Cardiac muscle cell (in vitro differentiated cells and primary cell): ENCODE data around the gene COL8A1. TPM values are rescaled to one million over a fixed set of nuclear protein-coding genes. Genes with fewer than 3 reads are reported as not detected.

Source experiments
- DNase-seq, 2 donors: peaks; one replicate each; pipeline versions ENCODE4 v3.0.0 to v3.0.0-alpha.2; 2010 to 2017; ENCODE audit warnings: low read depth in 1 of 2, low spot score in 1 of 2
- H3K27ac ChIP-seq: fragments of 200-600 bp; sonication (generic); 2 replicates; pipeline ENCODE4 v1.5.1; 2016
- H3K27me3 ChIP-seq: fragments of 200-600 bp; sonication (generic); 2 replicates; pipeline ENCODE4 v1.6.0; 2016; ENCODE audit warnings: control low read depth
- H3K36me3 ChIP-seq: fragments of 200-600 bp; sonication (generic); 2 replicates; pipeline ENCODE4 v1.5.1; 2016; ENCODE audit warnings: control low read depth
- H3K4me1 ChIP-seq: fragments of 200-600 bp; sonication (generic); 2 replicates; pipeline ENCODE4 v1.8.1; 2017; ENCODE audit warnings: low read depth, mild to moderate bottlenecking, mixed run types
- H3K4me3 ChIP-seq: fragments of 200-600 bp; sonication (generic); 2 replicates; pipeline ENCODE4 v1.5.1; 2016; ENCODE audit warnings: mild to moderate bottlenecking
- H3K9me3 ChIP-seq: fragments of 200-600 bp; sonication (generic); 2 replicates; pipeline ENCODE4 v1.5.1; 2017; ENCODE audit warnings: low read depth, mild to moderate bottlenecking, control low read depth
- CTCF ChIP-seq: IDR thresholded peaks from 2 replicates; pipeline ENCODE4 v1.5.1; 2012; ENCODE audit warnings: low read depth, mild to moderate bottlenecking, low read length
- polyA plus RNA-seq: library from polyadenylated mRNA; unstranded; fragments of >200 nt; fragmentation: Nextera tagmentation; extraction: Ambion mirVana; gene quantifications from 2 replicates; pipeline ENCODE4 v1.2.1, GENCODE V29; 2016
- total RNA-seq: library from RNA; depleted of rRNA; stranded (reverse); fragments of >200 nt; gene quantifications from 2 replicates; pipeline ENCODE4 v1.2.3, GENCODE V29; 2016

COL8A1 gene
- total and polyA plus RNA-seq, 2 experiments from 2014 or later, result 1.5 to 5.1 TPM

DNA sequence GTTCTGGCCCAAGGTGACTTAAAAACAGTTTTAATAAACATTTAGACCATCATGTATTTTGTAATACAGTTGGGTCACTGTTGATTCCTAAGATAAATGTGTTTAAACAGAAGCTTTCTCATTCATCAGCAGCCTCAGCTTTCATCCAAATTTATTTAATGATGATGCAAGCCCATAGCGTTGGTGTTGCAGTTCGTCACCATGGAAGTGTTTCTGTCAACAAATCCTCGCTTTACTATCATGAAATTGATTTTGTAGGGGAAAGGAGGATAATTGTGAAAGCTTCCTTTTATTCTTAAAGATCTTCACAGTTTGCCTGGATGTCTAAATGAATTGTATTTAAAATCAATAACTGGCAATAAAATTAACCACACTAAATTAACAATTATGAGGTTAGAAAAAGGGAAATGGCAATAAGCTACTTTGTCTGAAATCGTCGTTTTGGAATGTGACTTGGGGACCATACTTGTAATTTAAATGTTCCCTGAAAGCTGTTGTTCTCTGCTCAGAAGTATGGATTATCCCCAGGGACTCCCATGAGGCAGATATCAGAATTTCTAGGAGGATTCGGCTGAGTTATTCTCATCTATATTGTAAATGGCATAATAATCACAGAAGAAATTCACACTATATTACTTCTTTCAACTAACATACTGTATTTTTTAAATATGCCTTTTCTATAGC lies 208.2 kb downstream of the COL8A1 start:
- H3K4me1 ChIP-seq, result no peaks in the 10 kb centered on the region
- no peak overlapping the region for H3K27ac ChIP-seq
- no peak for TF ChIP-seq CTCF
- no peaks in the 10 kb centered on the region for H3K36me3 ChIP-seq
- no peaks in the 10 kb centered on the region for H3K9me3 ChIP-seq
- H3K27me3 ChIP-seq, result no peaks in the 10 kb centered on the region
- peak in 1 of 2 donors; percentile 90 for DNase-seq
- H3K4me3 ChIP-seq, result no peak overlapping the region

DNA sequence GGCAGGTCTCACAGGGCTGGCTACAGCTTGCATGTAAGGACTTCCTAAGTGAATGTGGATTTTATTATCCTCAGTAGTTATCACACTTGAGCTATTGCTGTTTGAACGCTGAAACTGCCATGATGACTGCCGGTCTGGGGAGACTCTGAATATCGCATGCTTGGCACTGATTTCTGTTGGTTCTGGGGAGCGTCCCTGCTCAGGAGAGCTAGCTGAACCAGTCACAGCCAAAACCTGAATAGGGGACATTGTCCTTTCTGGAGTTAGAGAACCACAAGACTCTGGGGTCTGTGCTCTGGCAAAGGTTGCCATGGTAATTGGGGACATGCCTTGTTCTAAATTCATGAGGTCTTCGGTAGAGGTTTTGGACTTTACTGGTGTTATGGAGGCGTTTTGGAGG lies 210.0 kb downstream of the COL8A1 start:
- Histone ChIP-seq H3K4me3 (no peak overlapping the region), H3K9me3 (no peaks in the 10 kb centered on the region), H3K27ac (no peak overlapping the region), H3K36me3 (no peaks in the 10 kb centered on the region), H3K27me3 (no peaks in the 10 kb centered on the region), H3K4me1 (no peaks in the 10 kb centered on the region)
- TF ChIP-seq CTCF, result no peak
- no peak for DNase-seq

Other genes starting within 250 kb of the COL8A1 start
- 13.1 and 17.9 TPM in 2 replicates for gene CMSS1, start 179.3 kb downstream of the COL8A1 start, total RNA-seq
- 32.8 and 32.9 TPM in 2 replicates for gene CMSS1, start 179.3 kb downstream of the COL8A1 start, polyA plus RNA-seq